NCI-H2107 (cell line): ENCODE data around the gene LRRC7.

Source experiments
- DNase-seq: peaks from one replicate; lab custom pipeline; 2025; lab: John Stamatoyannopoulos, UW

The LRRC7 gene

GRCh38 chr1:69589799-69590198, 22.1 kb downstream of the LRRC7 start:
- DNase-seq = no peak

DNA sequence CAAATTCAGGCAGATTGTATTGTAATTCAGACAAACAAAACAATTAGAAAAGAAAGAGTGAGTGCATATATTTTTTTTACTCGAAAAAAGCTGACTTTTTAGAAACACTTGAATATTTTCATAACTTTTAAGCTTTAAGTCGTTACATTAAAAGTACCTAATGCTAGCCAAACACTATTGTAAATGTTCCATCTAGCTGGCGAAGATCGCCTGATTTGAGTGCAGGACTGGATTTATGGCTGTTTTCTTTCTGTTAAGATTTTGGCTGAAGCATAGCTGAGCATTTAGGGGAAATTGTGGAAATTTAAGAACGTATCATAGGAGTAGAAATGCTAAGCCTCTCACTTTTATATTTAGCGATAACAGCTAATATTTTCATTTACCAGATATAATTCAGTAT, 24.6 kb downstream of the LRRC7 start:
- no peak for DNase-seq

- DNase-seq = no peak
These were observed 27.8 kb downstream of the LRRC7 start for GRCh38 chr1:69595486-69595885.

DNA sequence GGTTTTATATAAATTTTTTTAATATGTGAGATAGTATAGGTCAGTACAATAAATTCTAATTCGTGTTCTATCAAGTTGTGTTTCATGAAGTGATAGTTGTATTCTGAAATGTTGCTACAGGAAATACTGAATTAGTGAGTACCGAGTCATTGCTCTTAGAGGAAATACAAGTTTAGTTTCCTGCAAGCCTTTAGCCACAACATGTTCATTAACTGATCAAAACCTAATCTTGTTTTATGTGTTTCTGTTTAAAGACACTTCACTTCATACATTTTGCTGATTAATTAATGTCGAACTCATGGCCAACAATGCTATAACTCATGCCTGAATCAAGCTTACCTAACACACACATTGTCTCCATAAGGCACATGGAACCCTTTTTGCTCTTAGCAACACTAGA, 43.6 kb downstream of the LRRC7 start:
- no peak for DNase-seq

GRCh38 chr1:69613414-69613813, 45.7 kb downstream of the LRRC7 start:
- DNase-seq = no peak

GRCh38 chr1:69638673-69639072, 71.0 kb downstream of the LRRC7 start:
- no peak for DNase-seq

GRCh38 chr1:69639159-69639558, 71.4 kb downstream of the LRRC7 start:
- DNase-seq = no peak

- no peak for DNase-seq
These were observed 75.5 kb downstream of the LRRC7 start for GRCh38 chr1:69643266-69643665.

DNA sequence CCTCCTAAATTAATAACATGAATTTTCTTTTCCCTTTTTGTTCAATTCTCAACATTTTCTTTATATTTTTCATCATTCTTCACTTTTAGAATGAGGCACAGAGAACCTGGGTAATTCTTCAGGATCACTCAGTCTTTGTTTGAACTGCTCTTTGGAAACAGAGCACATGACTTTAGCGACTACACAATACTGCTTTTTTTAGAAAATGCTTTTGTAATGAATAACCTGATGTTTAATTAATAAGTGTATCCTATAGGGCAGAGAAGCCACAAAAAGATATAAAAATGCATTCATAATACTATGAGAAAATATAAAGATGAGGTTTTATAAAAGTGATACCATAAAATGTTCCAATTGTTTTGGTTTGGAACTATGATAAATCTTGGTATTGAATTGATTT, 77.8 kb downstream of the LRRC7 start:
- no peak for DNase-seq

- DNase-seq = no peak
These were observed 80.8 kb downstream of the LRRC7 start for GRCh38 chr1:69648486-69648885.

- no peak for DNase-seq
These were observed 81.8 kb downstream of the LRRC7 start for GRCh38 chr1:69649383-69649990.

DNA sequence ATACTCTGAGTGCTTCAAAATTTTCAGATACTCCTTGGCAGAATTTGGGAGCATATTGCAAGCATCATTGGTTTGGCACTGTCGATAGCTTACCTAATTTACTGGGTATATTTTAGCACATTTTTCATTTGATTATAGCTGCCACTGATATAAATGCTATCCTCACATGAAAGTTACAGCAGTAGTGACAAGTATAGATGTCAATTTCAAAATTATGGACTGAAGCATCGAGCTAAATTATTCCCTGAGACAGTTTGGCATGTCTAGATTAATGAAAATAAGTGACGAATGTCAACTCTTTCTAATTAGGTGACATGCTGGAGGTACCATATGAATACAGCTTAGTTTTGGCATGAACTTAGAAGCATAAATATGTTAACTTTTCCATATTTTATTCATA, 83.1 kb downstream of the LRRC7 start:
- DNase-seq = no peak

GRCh38 chr1:69651656-69652055, 83.9 kb downstream of the LRRC7 start:
- no peak for DNase-seq

- DNase-seq = no peak
These were observed 90.2 kb downstream of the LRRC7 start for GRCh38 chr1:69657971-69658370.

- DNase-seq = no peak
These were observed 94.0 kb downstream of the LRRC7 start for GRCh38 chr1:69661686-69662085.

- DNase-seq = no peak
These were observed 94.6 kb downstream of the LRRC7 start for GRCh38 chr1:69662321-69662720.

DNA sequence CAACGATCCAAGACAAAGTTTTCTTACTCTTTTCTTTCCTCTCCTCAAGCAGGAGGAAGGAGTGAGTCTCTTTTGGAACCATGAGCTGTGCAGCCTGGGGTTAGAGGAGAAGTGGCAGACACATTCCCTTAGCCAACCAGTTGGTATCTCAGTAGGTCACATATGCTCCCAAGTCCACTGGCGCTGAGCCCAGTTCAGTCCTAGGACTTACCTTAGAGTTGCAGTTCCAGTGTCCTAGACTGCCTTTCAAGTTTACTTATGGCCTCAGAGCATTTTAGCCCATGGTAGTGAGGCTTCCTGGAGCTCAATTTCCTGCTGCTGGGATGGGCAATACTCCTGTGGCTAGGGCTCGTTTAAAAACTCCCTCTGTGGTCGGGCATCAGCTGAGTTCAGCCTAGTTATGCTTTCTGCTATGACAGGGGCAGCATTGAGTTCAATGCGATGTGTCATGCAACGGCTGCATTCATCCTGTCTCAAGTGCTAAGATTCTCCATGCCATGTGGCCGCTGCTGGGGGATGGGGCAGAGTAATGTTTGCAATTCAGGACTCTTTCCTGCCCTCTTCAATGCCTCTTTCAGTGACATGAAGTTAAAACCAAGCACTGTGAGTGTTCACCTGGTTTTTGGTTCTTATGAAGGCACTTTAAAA, 103.8 kb downstream of the LRRC7 start:
- no peak for DNase-seq

DNA sequence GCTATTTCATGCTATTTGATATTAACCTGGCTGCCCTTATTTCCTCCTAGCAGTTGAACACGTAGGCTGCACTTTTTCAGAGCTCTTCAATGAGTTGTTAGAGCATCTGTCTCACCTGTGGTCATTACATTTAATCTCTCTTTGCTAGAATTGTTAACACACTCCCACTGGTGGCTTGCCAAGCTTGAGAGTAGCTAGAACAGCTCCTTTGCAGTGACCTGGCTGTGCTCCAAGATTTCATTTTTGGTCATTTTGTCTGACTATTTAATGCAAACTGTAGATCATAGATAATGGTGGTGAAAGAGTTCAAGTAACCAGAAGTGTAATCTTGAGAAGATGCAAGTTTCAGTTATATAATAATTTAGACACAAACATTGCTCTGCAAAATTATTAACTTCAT, 105.6 kb downstream of the LRRC7 start:
- DNase-seq = no peak

DNA sequence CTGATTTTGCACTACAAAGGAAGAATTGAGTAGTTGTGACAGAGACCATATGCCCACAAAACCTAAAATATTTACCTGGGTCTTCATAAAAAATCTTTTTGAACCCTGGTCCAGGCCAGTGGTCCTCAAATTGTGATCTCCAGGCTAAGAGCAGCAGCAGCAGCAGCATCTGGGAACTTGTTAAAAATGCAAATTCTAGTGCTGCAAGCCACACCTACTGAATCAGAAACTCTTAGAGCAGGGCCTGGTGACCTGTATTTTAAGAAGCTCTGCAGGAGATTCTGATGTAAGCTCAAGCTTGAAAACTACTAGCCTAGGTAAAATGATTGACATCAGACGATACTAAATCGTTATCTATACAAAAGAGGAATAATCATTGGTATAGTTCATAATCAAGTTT, 112.2 kb downstream of the LRRC7 start:
- no peak for DNase-seq

DNA sequence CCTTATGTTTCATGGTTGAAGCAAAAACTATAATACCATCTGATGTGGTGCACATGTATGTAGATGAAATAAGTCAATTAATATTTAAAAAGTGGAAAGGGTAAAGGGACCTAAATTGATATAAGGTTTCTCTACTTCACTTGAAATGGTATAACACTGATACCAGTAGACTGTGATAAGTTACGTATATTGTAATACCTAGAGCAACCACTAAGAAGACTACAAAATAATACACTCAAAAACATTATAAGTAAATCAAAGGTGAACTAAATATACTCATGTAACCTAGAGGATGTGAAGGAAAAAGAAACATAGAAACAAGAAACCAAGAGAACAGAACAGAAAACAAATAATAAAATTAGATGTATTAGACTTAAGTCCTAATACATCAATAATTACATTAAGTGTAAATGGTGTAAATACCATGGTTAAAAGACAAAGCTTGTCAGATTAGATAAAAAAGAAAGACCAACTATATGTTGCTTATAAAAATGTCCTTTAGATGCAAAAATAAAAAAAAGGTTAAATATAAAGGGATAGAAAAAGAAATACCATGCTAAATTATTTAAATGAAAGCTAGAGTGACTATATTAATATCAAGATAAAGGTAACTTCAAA, 118.8 kb downstream of the LRRC7 start:
- DNase-seq = no peak

- no peak for DNase-seq
These were observed 120.5 kb downstream of the LRRC7 start for GRCh38 chr1:69688193-69688592.

- no peak for DNase-seq
These were observed 123.5 kb downstream of the LRRC7 start for GRCh38 chr1:69691179-69691578.

GRCh38 chr1:69693921-69694675, 126.4 kb downstream of the LRRC7 start:
- DNase-seq = no peak
